Stomach (tissue), 4 donors: ENCODE results near the gene PRND.

Experiments
- CTCF ChIP-seq, 7 experiments: fragments of 450-650 bp in 4 of 7; fragments of 200-600 bp in 3 of 7; sonication (generic) in 3 of 7; IDR thresholded peaks; one replicate each; pipeline ENCODE4 v1.5.1; 2016 to 2019; ENCODE audit warnings: antibody characterized with exemption in 7 of 7, control low read depth in 2 of 7, mild to moderate bottlenecking in 1 of 7
- EP300 ChIP-seq: sonication (generic); formaldehyde crosslinking; IDR thresholded peaks from one replicate; pipeline ENCODE4 v1.6.1; 2017; ENCODE audit warnings: antibody characterized with exemption
- POLR2A ChIP-seq, 4 donors: fragments of 450-650 bp; IDR thresholded peaks; one replicate each; pipeline ENCODE4 v1.6.1; 2016; ENCODE audit warnings: antibody characterized with exemption in 4 of 4, control low read depth in 2 of 4, mild to moderate bottlenecking in 1 of 4, moderate library complexity in 1 of 4
- POLR2AphosphoS5 ChIP-seq, 3 donors: sonication (generic); formaldehyde crosslinking; IDR thresholded peaks; one replicate each; pipeline ENCODE4 v1.6.1; 2016; ENCODE audit warnings: antibody characterized with exemption in 3 of 3

DNA sequence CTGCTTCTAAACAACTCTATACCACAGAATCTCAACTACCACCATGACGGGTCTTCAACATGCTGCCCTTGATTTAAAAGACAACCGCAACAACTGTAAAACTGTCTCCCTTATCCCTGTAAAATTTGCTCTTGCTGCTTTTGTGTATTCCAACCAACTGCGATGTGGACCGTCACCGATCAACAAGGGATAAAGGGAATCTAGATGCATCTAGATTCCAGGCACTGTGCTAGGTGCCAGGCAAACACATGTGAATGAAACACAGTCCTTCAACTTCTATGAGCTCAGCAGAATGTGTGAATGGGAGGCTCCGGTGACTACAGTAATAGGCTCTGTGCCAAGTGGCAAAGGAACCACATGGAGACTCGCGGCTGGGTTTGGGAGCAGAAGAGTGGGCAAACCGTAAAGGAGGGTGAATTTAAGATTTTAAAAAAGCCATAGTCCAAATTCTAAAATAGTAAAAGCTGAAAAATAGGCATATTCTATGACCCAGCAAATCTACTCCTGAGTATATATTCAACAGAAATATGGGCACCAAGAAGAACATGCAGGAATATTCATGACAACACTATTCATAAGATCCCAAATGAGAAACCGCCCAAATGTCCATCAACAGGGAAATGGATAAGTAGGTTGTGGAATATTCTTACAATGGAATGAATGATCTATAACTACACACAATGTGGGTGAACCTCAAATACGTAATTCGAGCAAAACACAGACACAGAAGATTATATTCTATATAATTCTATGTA lies 3.7 kb upstream of the PRND start:
- TF ChIP-seq POLR2A (IDR thresholded peaks at IDR 0.05) (no peak), POLR2AphosphoS5 (IDR thresholded peaks at IDR 0.05) (no peak), CTCF (IDR thresholded peaks at IDR 0.05) (no peak), EP300 (no peak)
